RWPE2 (cell line): Measurements from ENCODE around the gene FRG2C.
"Not testable (repeated sequence)": the region's sequence is repeated elsewhere in the genome, so short reads cannot be mapped to it uniquely, and the experiment has no call there.

Experiments used
- ATAC-seq: fragments of 200-7000 bp; cut with Tn5 transposase; 3 replicates; pipeline ENCODE4 v1.9.1; 2021; ENCODE audit warnings: low read depth
- DNase-seq: peaks from one replicate; pipeline ENCODE4 v3.0.0-alpha.2; 2020; ENCODE audit warnings: low spot score
- H3K27ac ChIP-seq: fragments of 450-650 bp; 2 replicates; pipeline ENCODE4 v1.5.1; 2017; ENCODE audit warnings: mild to moderate bottlenecking; ENCODE audit not compliant: poor library complexity, severe bottlenecking
- H3K27me3 ChIP-seq: fragments of 250-450 bp; sonication (Bioruptor Pico); 2 replicates; pipeline ENCODE4 v1.5.1; 2021; ENCODE audit warnings: mild to moderate bottlenecking, moderate library complexity; ENCODE audit not compliant: insufficient read depth, poor library complexity, severe bottlenecking
- H3K36me3 ChIP-seq: fragments of 250-450 bp; sonication (Bioruptor Pico); 2 replicates; pipeline ENCODE4 v1.5.1; 2020; ENCODE audit warnings: low read depth, mild to moderate bottlenecking, moderate library complexity
- H3K4me1 ChIP-seq: fragments of 250-450 bp; sonication (Bioruptor Pico); 2 replicates; pipeline ENCODE4 v1.5.1; 2021; ENCODE audit warnings: mild to moderate bottlenecking, moderate library complexity; ENCODE audit not compliant: insufficient read depth, poor library complexity, severe bottlenecking
- H3K4me3 ChIP-seq: fragments of 250-450 bp; sonication (Bioruptor Pico); 2 replicates; pipeline ENCODE4 v1.5.1; 2021; ENCODE audit warnings: mild to moderate bottlenecking, moderate library complexity; ENCODE audit not compliant: severe bottlenecking
- H3K9me3 ChIP-seq: fragments of 250-450 bp; sonication (Bioruptor Pico); 2 replicates; pipeline ENCODE4 v1.5.1; 2021; ENCODE audit warnings: mild to moderate bottlenecking, moderate library complexity; ENCODE audit not compliant: severe bottlenecking

Gene FRG2C

GRCh38 chr3:75667757-75668701, 3.9 kb downstream of the FRG2C start:
- DNase-seq, ATAC-seq, H3K4me3 ChIP-seq: not testable (repeated sequence)

GRCh38 chr3:75668759-75669347, 4.7 kb downstream of the FRG2C start:
- not testable (repeated sequence) for H3K27ac ChIP-seq, H3K4me1 ChIP-seq, H3K9me3 ChIP-seq, H3K36me3 ChIP-seq, H3K4me3 ChIP-seq
- peaks cover 51% of the 10 kb centered on the region for H3K27me3 ChIP-seq
- DNase-seq (peak; percentile 100), ATAC-seq (peak; percentile 53)

More at GRCh38 chr3:75667757-75668701, 3.9 kb downstream of the FRG2C start:
- H3K4me1 ChIP-seq, H3K27ac ChIP-seq, H3K36me3 ChIP-seq, H3K9me3 ChIP-seq: not testable (repeated sequence)
- H3K27me3 ChIP-seq: peaks cover 51% of the 10 kb centered on the region

DNA sequence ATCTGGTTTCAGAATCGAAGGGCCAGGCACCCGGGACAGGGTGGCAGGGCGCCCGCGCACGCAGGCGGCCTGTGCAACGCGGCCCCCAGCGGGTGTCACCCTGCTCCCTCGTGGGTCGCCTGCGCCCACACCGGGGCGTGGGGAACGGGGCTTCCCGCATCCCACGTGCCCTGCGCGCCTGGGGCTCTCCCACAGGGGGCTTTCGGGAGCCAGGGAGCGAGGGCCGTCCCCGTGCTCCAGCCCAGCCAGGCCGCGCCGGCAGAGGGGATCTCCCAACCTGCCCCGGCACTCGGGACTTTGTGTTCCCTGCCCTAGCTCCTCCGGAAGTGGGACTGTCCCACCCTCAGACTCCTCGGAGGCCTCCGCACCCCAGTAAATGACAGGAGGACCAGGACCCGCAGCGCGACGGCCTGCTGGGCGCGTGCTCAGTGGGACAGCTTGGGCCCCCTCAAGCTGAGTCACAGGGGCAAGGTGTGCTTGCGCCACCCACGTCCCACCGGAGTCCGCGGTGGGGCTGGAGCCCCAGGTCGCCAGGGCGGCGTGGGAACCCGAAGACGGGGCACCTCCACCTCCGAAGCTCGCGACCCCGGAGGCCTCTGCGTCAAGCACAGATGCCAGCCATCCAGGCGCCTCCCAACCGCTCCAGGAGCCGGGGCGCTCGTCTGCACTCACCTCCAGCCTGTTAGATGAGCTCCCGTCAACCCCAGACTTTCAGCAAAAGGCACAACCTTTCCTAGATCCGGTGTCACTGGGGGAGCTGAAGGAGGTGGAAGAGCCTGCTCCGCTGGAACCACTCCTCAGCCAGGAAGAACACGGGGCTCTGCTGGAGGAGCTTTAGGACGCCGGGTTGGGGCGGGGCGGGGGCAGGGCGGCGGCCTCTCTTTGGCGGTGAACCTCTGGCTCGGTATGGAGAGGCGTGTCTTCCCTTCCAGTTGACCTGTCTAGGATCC, 5.5 kb downstream of the FRG2C start:
- not testable (repeated sequence) for ATAC-seq, H3K4me3 ChIP-seq, H3K9me3 ChIP-seq, H3K36me3 ChIP-seq, H3K4me1 ChIP-seq, H3K27ac ChIP-seq
- peak; percentile 98 for DNase-seq
- peaks cover 51% of the 10 kb centered on the region for H3K27me3 ChIP-seq

GRCh38 chr3:75670298-75671286, 6.5 kb downstream of the FRG2C start:
- ATAC-seq, DNase-seq, H3K27ac ChIP-seq, H3K9me3 ChIP-seq, H3K36me3 ChIP-seq, H3K4me1 ChIP-seq, H3K4me3 ChIP-seq: not testable (repeated sequence)
- H3K27me3 ChIP-seq: peaks cover 51% of the 10 kb centered on the region

- not testable (repeated sequence) for H3K4me3 ChIP-seq
Measured at GRCh38 chr3:75671287-75672139, 7.4 kb downstream of the FRG2C start.

GRCh38 chr3:75672140-75672775, 8.1 kb downstream of the FRG2C start:
- not testable (repeated sequence) for DNase-seq, H3K4me1 ChIP-seq, H3K9me3 ChIP-seq, H3K36me3 ChIP-seq, H3K4me3 ChIP-seq, H3K27ac ChIP-seq
- ATAC-seq: peak; percentile 40
- H3K27me3 ChIP-seq: peaks cover 47% of the 10 kb centered on the region

More at GRCh38 chr3:75671287-75672139, 7.4 kb downstream of the FRG2C start:
- DNase-seq, H3K36me3 ChIP-seq, H3K4me1 ChIP-seq, H3K27ac ChIP-seq, ATAC-seq, H3K9me3 ChIP-seq: not testable (repeated sequence)
- peaks cover 51% of the 10 kb centered on the region for H3K27me3 ChIP-seq

DNA sequence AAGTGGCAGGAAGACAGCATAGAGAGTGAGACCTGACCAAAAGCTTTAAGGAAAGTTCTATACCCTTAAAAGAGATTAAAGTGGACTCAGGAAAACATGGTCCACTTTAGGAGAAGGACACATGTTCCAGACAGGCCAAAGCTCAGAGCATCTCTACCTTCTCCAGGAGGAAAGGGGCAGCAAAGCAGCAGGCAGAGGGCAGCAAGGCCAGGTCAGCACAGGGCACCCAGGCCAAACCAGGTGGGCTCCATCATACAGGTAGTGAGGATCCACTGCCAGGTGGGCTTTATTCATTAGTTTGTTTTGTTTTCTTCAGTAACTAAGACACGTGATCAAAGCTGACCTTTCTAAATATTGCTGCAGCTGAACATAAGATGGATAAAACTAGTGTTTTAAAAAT, 19.8 kb downstream of the FRG2C start:
- DNase-seq, H3K4me1 ChIP-seq, H3K27me3 ChIP-seq, H3K9me3 ChIP-seq, ATAC-seq, H3K27ac ChIP-seq, H3K4me3 ChIP-seq, H3K36me3 ChIP-seq: not testable (repeated sequence)
